Measurements from ENCODE around the gene TSPAN4.

Gene TSPAN4

DNA sequence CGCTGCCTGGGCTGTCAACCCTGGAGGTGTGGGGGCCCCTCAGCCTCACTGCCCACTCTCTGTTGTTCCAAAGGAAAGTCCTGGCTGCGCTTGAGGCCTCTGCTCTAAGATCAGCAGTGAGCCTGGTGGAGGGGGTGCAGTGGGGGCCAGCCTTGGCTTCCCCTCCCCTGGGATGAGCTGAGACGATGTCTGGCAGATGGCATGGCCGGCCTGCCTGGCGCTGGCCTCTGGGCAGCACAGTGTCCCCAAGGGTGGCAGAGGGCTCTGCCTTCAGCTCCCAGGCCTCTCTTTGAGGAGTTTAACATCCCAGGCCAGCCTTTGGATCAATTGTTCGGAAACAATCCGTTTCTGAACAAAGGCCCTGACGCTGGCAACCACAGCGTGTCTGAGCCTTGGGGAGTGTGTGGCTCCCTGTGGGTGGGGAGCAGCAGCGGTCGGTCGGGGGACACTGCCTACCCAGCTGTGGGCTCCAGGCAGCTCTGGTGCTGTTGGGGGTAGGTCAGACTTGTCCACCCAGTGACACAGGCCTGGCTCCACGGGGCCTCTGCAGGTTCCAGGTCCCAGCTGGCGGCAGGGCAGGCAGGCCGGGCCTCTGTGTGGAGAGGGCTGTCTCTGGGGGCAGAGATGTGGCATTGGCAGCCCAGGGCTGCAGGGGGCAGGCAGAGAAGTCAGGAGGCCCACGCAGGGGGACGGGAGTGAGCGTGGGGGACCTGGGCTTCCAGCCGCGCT is 12.1 kb downstream of the TSPAN4 start:
- H3K27me3 Mint-ChIP-seq (ENCODE audit: low read depth): no peaks in the 10 kb centered on the region
- no peaks in the 10 kb centered on the region for H3K36me3 Mint-ChIP-seq (ENCODE audit: low read depth)
- no peak overlapping the region for H3K4me3 Mint-ChIP-seq
- H3K27ac Mint-ChIP-seq: no peak overlapping the region
- no peaks in the 10 kb centered on the region for H3K4me1 Mint-ChIP-seq (ENCODE audit: low read depth)
- no peaks in the 10 kb centered on the region for H3K9me3 Mint-ChIP-seq

DNA sequence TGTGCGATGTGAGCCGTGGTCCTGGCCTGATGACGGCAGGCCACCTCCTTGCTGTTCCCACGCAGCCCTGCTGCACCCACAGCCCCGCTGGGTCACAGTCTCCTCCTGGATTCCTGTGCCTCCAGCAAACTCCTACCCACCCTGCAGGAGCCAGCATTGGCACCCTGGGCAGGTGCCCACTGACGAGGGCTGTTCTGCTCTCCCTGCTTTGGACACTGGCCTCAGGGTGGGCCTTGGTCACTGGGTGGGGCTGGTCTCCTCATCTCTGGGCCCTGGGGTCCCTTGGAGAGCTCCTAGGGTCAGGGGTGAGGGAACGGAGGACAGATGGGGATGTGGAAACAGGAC is 12.7 kb downstream of the TSPAN4 start:
- no peaks in the 10 kb centered on the region for H3K4me1 Mint-ChIP-seq (ENCODE audit: low read depth)
- no peaks in the 10 kb centered on the region for H3K9me3 Mint-ChIP-seq
- no peaks in the 10 kb centered on the region for H3K27me3 Mint-ChIP-seq (ENCODE audit: low read depth)
- H3K4me3 Mint-ChIP-seq: no peak overlapping the region
- H3K36me3 Mint-ChIP-seq (ENCODE audit: low read depth): no peaks in the 10 kb centered on the region
- no peak overlapping the region for H3K27ac Mint-ChIP-seq

DNA sequence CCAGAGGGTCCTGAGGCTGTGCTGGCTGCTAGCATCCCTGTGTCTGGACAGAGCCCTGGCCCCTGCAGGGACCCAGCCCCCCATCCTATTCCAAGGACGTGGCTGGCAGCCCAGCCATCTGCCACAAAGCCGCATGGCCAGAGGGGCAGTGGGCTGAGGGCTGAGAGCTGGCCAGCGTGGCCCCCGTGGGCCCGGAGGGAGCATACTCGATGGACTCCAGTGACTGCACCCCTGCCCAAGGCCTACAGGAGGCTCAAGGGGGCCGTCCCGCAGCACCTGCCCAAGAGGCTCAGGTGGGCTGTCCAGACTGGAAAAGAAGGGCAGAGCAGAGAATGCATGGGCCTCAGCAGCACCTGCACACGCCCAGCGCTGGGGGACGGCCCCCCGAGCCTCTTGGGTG is 13.1 kb downstream of the TSPAN4 start:
- H3K4me3 Mint-ChIP-seq: no peak overlapping the region

DNA sequence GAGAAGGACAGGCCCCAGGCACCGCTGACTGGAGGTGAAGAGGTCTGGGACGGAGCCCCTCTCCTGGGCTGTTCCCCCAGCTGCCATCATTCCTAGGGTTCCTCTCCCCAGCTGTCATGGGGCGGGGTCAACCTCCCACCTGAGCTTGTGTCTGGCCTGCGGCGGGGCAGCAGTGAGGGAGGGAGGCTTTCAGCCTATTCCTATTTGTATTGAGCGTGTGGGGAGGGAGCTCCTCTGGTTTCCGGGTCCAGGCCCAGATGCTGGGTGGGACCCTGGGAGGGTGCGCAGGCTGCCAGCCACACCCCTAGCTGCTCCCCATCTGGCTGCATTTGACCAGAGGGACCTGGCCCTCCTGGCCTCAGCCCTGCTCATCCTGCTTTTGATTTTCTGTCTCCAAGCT is 13.7 kb downstream of the TSPAN4 start:
- Mint-ChIP-seq H3K4me1 (ENCODE audit: low read depth) (no peaks in the 10 kb centered on the region), H3K27ac (no peak overlapping the region), H3K36me3 (ENCODE audit: low read depth) (no peaks in the 10 kb centered on the region), H3K27me3 (ENCODE audit: low read depth) (no peaks in the 10 kb centered on the region), H3K4me3 (no peak overlapping the region), H3K9me3 (no peaks in the 10 kb centered on the region)

More for the DNA sequence above, 13.1 kb downstream of the TSPAN4 start:
- Mint-ChIP-seq H3K36me3 (ENCODE audit: low read depth) (no peaks in the 10 kb centered on the region), H3K27ac (no peak overlapping the region), H3K9me3 (no peaks in the 10 kb centered on the region), H3K27me3 (ENCODE audit: low read depth) (no peaks in the 10 kb centered on the region), H3K4me1 (ENCODE audit: low read depth) (no peaks in the 10 kb centered on the region)

DNA sequence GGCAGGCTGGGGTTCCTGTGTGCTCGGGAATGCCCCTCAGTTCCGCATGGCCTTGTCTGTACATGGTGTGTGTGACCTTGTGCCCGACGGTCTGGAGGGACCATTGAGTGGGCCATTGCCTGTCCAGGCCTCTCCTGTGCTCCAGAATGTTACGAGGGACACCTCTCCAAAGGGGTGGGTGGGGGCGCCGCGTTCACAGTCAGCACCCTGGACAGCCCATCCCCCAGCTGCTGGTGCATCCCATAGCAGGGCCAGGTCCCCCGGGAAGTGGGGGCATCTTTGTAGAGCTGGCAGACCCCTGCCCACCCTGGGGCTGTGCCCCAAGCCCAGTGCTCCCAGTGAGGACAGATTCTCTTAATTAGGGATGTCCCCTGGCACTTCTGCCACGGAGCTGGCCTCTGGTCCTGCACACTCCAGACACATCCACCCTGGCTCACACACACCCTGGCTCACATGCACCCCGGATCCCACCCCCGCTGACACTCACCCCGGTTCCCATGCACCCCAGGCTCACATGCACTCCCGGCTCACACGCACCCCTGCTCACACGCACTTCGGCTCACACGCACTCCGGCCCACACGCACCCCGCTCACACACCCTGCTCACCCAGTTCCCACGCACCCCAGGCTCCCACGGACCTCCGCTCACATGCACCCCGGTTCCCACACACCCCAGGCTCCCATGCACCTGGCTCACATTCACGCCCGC is 15.6 kb downstream of the TSPAN4 start:
- Mint-ChIP-seq H3K36me3 (ENCODE audit: low read depth) (no peaks in the 10 kb centered on the region), H3K27ac (no peak overlapping the region), H3K4me1 (ENCODE audit: low read depth) (no peaks in the 10 kb centered on the region), H3K4me3 (no peak overlapping the region), H3K27me3 (ENCODE audit: low read depth) (no peaks in the 10 kb centered on the region), H3K9me3 (no peaks in the 10 kb centered on the region)

DNA sequence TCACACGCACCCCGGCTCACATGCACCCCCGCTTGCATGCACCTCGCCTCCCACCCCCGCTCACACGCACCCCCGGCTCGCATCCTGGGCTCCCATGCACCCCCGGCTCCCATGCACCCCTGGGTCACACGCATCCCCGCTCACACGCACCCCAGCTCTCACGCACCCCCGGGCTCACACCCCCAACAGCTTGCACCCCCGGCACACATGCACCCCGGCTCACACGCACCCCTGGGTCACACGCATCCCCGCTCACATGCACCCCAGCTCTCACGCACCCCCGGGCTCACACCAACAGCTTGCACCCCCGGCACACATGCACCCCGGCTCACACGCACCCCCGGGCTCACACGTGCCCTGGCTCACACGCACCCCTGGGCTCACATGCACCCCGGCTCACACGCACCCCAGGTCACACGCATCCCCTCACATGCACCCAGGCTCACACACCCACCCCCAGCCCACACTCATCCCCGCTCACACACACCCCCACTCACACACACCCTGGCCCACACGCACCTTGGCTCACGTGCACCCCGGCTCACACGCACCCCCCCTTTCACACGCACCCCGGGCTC is 16.2 kb downstream of the TSPAN4 start:
- Mint-ChIP-seq H3K36me3 (ENCODE audit: low read depth) (no peaks in the 10 kb centered on the region), H3K9me3 (no peaks in the 10 kb centered on the region), H3K27me3 (ENCODE audit: low read depth) (no peaks in the 10 kb centered on the region), H3K4me1 (ENCODE audit: low read depth) (no peaks in the 10 kb centered on the region), H3K4me3 (no peak overlapping the region), H3K27ac (no peak overlapping the region)

DNA sequence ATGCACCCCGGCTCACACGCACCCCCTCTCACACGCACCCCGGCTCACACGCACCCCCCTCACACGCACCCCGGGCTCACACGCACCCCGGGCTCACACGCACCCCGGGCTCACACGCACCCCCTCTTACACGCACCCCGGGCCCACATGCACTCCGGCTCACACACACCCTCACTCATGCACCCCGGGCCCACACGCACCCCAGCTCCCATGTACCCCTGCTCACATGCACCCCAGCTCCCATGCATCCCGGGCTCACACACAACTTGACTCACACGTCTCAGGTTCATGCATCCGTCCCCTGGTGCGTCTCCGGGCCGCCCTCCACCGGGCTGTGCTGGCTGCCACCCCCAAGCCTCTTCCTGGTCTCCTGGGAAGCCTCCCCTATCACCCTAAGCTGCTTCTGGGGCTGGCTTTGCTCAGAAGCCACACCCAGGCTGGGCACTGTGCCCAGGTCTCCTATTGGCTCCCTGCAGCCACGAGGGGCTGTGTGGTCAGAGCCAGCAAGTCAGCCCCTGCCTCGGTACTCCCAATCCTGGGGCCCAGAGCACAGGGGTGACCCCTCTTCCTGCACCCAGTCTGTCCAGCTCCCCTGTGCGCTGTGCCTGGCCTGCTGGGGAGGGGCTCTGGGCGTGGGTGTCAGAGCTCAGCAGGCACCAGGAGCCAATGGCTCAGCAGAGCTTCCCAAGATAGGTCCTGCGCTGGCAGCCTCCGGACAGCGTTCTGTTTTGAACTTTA is 16.9 kb downstream of the TSPAN4 start:
- H3K36me3 Mint-ChIP-seq (ENCODE audit: low read depth): no peaks in the 10 kb centered on the region
- H3K4me3 Mint-ChIP-seq: no peak overlapping the region
- no peak overlapping the region for H3K27ac Mint-ChIP-seq
- no peaks in the 10 kb centered on the region for H3K4me1 Mint-ChIP-seq (ENCODE audit: low read depth)
- H3K9me3 Mint-ChIP-seq: no peaks in the 10 kb centered on the region
- H3K27me3 Mint-ChIP-seq (ENCODE audit: low read depth): no peaks in the 10 kb centered on the region

DNA sequence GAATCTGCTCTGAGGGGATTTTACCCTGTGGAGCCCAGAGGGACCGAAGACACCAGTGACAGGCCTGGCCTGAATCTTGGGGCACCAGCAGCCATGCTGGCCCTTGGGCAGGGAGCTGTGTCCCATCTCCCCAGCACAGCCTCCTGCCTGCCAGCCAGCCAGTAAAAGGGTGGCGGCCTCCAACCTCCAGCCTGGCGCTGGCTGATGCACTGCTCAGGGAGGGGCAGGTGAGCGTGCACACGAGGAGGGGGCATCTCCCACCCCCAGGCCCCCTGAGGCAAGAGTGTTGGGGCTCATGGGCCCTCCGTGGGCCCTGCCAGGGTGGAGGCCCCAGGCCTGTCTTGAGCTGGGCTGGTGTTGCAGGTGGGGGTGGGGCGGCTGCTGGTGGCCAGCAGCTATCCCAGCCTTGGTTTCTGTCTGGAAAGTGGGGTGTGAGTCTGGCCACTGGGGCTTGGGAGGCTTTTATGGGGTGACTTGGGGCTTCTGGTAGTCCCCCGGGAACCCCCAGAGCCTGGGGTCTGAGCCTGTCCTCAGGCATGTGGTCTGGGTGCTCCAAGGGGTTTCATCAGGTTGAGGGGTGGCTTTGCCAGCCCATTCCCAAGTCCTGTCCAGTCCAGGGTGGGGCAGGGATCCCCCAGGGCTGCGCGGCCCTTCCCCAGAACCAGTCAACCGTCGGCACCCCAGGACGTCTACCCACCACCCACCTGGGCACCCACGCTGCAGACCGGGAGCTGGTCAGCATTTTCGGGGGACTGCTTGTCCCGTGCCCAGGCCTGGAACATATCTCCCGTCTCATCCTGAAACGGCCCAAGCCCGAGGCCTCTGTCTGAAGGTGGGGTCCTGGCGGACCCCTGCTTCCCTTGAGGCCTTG is 17.8 kb downstream of the TSPAN4 start:
- no peak overlapping the region for H3K27ac Mint-ChIP-seq
- no peaks in the 10 kb centered on the region for H3K9me3 Mint-ChIP-seq
- no peaks in the 10 kb centered on the region for H3K27me3 Mint-ChIP-seq (ENCODE audit: low read depth)
- H3K4me3 Mint-ChIP-seq: no peak overlapping the region
- H3K36me3 Mint-ChIP-seq (ENCODE audit: low read depth): no peaks in the 10 kb centered on the region
- H3K4me1 Mint-ChIP-seq (ENCODE audit: low read depth): no peaks in the 10 kb centered on the region

DNA sequence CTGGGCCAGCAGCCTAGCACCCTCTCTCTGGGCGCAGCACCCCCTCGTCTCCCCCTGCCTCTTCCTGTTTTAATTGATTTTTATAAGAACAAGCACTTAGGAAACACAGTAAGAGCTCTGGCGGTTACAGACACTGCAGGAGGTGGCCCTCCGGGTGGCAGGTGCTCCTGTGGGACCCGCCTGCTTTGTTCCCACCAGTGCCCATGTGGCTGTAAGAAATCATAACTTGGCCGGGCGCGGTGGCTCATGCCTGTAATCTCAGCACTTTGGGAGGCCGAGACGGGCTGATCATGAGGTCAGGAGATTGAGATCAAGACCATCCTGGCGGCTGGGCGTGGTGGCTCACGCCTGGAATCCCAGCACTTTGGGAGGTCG is 18.4 kb downstream of the TSPAN4 start:
- Mint-ChIP-seq H3K36me3 (ENCODE audit: low read depth) (no peaks in the 10 kb centered on the region), H3K27ac (no peak overlapping the region), H3K27me3 (ENCODE audit: low read depth) (no peaks in the 10 kb centered on the region), H3K9me3 (no peaks in the 10 kb centered on the region), H3K4me1 (ENCODE audit: low read depth) (no peaks in the 10 kb centered on the region), H3K4me3 (no peak overlapping the region)

DNA sequence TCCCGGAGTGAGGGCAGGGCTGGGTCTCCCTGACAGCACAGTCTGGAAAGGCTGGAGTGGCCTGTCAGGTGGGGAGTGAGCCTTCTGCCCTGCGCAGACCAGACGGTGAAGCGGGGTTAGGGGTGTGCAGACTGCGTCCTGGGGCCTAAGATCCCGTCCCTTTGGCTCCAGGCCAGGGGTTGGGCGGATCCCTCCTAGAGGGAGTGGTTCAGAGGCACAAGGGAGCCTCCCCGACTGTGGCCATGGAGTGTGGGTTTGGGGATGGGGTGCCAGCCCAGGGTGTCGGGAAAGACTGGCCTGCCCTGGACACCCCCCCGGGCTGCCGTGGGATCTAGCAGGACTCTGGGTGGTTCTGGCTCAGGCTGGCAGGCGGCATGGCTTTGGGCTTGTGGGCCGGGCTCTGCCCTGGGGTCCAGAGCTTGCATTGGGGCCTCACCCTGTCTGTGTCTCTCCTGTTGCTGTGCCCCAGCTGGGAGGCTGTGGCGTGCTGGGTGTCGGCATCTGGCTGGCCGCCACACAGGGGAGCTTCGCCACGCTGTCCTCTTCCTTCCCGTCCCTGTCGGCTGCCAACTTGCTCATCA is 19.5 kb downstream of the TSPAN4 start:
- no peaks in the 10 kb centered on the region for H3K9me3 Mint-ChIP-seq
- H3K4me1 Mint-ChIP-seq (ENCODE audit: low read depth): no peaks in the 10 kb centered on the region
- H3K4me3 Mint-ChIP-seq: no peak overlapping the region
- no peak overlapping the region for H3K27ac Mint-ChIP-seq
- no peaks in the 10 kb centered on the region for H3K27me3 Mint-ChIP-seq (ENCODE audit: low read depth)
- no peaks in the 10 kb centered on the region for H3K36me3 Mint-ChIP-seq (ENCODE audit: low read depth)

DNA sequence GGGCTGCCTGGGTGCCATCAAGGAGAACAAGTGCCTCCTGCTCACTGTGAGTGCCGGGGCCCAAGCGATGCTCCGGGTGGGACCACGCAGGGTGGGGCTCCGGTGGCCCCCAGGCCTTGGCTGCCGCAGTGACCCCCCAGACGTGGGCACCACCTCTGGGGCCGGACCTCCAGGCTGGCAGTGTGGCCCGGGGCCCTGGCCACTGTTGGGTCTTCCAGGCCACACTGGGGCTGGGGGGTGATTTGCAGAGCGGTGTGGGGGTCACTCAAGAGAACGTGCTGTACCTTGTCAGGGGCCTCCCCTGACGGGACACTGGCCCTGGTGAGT is 20.0 kb downstream of the TSPAN4 start:
- Mint-ChIP-seq H3K36me3 (ENCODE audit: low read depth) (no peaks in the 10 kb centered on the region), H3K4me1 (ENCODE audit: low read depth) (no peaks in the 10 kb centered on the region), H3K27me3 (ENCODE audit: low read depth) (no peaks in the 10 kb centered on the region), H3K4me3 (no peak overlapping the region), H3K9me3 (no peaks in the 10 kb centered on the region), H3K27ac (no peak overlapping the region)

DNA sequence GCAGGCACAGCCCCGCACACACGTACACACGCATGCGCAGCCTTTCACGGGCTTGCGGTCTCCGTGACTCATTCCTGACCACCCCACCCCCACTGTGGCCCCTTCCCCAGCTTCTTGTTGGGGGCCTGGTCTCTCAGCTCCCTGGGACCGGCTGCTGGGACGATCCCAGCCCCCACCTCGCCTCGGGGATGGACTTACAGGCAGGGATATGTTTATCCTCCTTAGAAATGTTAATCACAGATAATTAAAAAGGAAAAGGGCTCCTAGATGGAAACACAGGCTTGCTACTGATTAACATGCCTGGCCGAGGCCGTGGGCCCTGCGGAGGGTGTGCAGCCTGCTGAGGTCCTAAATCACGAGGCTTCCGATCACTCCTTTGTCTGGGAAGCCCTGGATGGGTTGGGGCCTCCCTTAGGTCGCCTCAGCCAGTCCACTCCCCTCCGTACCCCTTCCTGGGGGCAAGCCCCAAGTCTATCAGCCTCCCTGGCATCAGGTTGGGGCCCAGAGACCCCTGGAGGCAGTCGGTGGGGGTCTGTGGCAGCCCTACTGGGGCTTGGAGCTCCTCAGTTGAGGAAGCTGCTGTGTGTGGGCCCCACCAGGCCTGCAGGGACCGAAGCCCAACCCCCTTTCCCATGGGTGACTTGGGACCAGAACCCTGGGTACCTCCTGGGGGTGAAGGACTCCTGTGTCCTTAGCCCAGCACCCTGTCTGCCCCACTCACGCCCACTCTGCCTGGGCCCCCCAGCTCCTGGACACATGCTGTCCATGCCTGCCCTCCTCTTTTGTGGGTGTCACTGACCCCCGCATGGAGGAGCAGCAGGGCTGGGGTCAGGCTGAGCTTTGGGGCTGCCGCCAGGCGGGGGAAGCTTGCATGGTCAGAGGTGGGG is 20.6 kb downstream of the TSPAN4 start:
- no peaks in the 10 kb centered on the region for H3K9me3 Mint-ChIP-seq
- no peaks in the 10 kb centered on the region for H3K27me3 Mint-ChIP-seq (ENCODE audit: low read depth)
- H3K4me1 Mint-ChIP-seq (ENCODE audit: low read depth): no peaks in the 10 kb centered on the region
- no peaks in the 10 kb centered on the region for H3K36me3 Mint-ChIP-seq (ENCODE audit: low read depth)
- H3K27ac Mint-ChIP-seq: no peak overlapping the region
- no peak overlapping the region for H3K4me3 Mint-ChIP-seq
